HCEC 1CT (cell line): Measurements from ENCODE around the gene ZNRF2.
"Not testable (repeated sequence)": the region's sequence is repeated elsewhere in the genome, so short reads cannot be mapped to it uniquely, and the experiment has no call there.

ENCODE experiments used
- DNase-seq: peaks from one replicate; pipeline ENCODE4 v3.0.0-alpha.2; 2017

ZNRF2 gene

GRCh38 chr7:30263090-30263710 is 21.2 kb upstream of the ZNRF2 start:
- DNase-seq: no peak

- no peak for DNase-seq
These were observed 20.3 kb upstream of the ZNRF2 start for GRCh38 chr7:30264052-30264451.

- not testable (repeated sequence) for DNase-seq
These were observed 19.2 kb upstream of the ZNRF2 start for GRCh38 chr7:30265189-30265588.

- DNase-seq: no peak
These were observed 17.7 kb upstream of the ZNRF2 start for GRCh38 chr7:30266686-30267085.

GRCh38 chr7:30268586-30268985 is 15.8 kb upstream of the ZNRF2 start:
- no peak for DNase-seq

GRCh38 chr7:30269490-30269889 is 14.9 kb upstream of the ZNRF2 start:
- no peak for DNase-seq

- no peak for DNase-seq
These were observed 13.5 kb upstream of the ZNRF2 start for GRCh38 chr7:30270921-30271320.

- no peak for DNase-seq
These were observed 12.3 kb upstream of the ZNRF2 start for GRCh38 chr7:30272126-30272525.

- no peak for DNase-seq
These were observed 10.8 kb upstream of the ZNRF2 start for GRCh38 chr7:30273552-30273951.

GRCh38 chr7:30274641-30275040 is 9.8 kb upstream of the ZNRF2 start:
- DNase-seq: no peak

GRCh38 chr7:30276203-30276900 is 8.0 kb upstream of the ZNRF2 start:
- peak; percentile 52 for DNase-seq

GRCh38 chr7:30278376-30278775 is 6.0 kb upstream of the ZNRF2 start:
- DNase-seq: no peak

GRCh38 chr7:30278849-30279652 is 5.3 kb upstream of the ZNRF2 start:
- DNase-seq: no peak

GRCh38 chr7:30279653-30279904 is 4.8 kb upstream of the ZNRF2 start:
- no peak for DNase-seq

- no peak for DNase-seq
These were observed 3.8 kb upstream of the ZNRF2 start for GRCh38 chr7:30280631-30281030.

GRCh38 chr7:30281263-30281662 is 3.1 kb upstream of the ZNRF2 start:
- DNase-seq: no peak

- no peak for DNase-seq
These were observed 2.6 kb upstream of the ZNRF2 start for GRCh38 chr7:30281791-30282190.

GRCh38 chr7:30282735-30283134 is 1.7 kb upstream of the ZNRF2 start:
- no peak for DNase-seq

GRCh38 chr7:30285067-30285535 is 704 bp downstream of the ZNRF2 start:
- DNase-seq: peak; percentile 42

GRCh38 chr7:30285536-30286284 is 1.3 kb downstream of the ZNRF2 start:
- DNase-seq: peak; percentile 57

- no peak for DNase-seq
These were observed 2.4 kb downstream of the ZNRF2 start for GRCh38 chr7:30286749-30287148.

- not testable (repeated sequence) for DNase-seq
These were observed 3.2 kb downstream of the ZNRF2 start for GRCh38 chr7:30287625-30288024.

GRCh38 chr7:30289634-30290033 is 5.2 kb downstream of the ZNRF2 start:
- not testable (repeated sequence) for DNase-seq
